ENCODE measurements around the gene QSER1. TPM values are rescaled to one million over a fixed set of nuclear protein-coding genes. Genes with fewer than 3 reads are reported as not detected.

Gene QSER1
- total and polyA plus RNA-seq, 7 donors = 1.2 to 41.0 (median 24.6) TPM

DNA sequence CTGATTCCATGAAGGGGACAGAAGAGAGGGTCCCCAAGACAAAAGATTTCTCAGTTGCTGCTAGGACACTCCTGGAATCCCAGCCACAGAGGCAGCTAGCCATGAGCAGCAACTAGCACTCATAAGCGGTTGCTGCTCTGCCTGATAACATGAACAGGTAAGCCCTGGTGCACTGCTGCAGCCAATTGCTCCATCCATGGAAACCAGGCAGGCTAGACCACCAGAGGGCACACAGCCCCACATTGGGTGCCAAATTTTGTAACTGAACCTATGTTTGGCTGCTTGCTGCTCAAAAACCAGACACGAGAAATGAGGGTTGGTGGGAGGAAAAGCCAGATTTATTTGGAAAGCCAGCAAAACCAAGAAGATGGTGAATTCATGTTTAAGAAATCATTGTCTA is 21.9 kb upstream of the QSER1 start:
- Histone ChIP-seq H3K9me3 (no peaks in the 10 kb centered on the region), H3K4me1 (no peaks in the 10 kb centered on the region), H3K27ac (no peak overlapping the region), H3K27me3 (no peaks in the 10 kb centered on the region), H3K36me3 (no peaks in the 10 kb centered on the region), H3K4me3 (no peak overlapping the region)
- no peak for DNase-seq
- 63 to 70% methylated on average over 2 of the region's 2 CpGs for WGBS, 2 donors
- TF ChIP-seq POLR2AphosphoS5 (IDR thresholded peaks at IDR 0.05) = no peak
- TF ChIP-seq POLR2A (IDR thresholded peaks at IDR 0.05) = no peak
- TF ChIP-seq EP300 (IDR thresholded peaks at IDR 0.05) = no peak
- TF ChIP-seq, protein P1, sequence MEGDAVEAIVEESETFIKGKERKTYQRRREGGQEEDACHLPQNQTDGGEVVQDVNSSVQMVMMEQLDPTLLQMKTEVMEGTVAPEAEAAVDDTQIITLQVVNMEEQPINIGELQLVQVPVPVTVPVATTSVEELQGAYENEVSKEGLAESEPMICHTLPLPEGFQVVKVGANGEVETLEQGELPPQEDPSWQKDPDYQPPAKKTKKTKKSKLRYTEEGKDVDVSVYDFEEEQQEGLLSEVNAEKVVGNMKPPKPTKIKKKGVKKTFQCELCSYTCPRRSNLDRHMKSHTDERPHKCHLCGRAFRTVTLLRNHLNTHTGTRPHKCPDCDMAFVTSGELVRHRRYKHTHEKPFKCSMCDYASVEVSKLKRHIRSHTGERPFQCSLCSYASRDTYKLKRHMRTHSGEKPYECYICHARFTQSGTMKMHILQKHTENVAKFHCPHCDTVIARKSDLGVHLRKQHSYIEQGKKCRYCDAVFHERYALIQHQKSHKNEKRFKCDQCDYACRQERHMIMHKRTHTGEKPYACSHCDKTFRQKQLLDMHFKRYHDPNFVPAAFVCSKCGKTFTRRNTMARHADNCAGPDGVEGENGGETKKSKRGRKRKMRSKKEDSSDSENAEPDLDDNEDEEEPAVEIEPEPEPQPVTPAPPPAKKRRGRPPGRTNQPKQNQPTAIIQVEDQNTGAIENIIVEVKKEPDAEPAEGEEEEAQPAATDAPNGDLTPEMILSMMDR (IDR thresholded peaks at IDR 0.05) = no peak
- intact Hi-C loops (cut with DNase I) = no loop called here

DNA sequence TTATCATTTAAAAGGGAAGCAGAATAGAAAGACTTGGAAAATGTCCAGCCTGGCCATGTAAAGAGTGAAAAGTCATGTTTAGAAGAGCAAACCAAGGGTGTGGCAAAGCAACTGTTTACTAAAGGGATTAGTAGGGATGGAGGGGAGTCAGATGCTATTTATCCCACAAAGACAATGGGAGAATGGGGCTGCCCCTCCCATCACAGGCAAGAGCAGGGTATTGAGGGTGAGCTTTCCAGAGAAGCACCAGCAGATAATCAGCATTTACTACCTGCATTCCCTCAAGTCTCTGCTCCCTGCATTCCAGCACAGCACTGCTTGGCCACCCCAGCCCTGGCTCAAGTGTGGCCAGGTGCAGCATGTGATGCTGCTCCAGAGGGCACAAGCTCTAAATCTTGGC is 18.5 kb upstream of the QSER1 start:
- Histone ChIP-seq H3K9me3 (no peaks in the 10 kb centered on the region), H3K27ac (no peak overlapping the region), H3K36me3 (no peaks in the 10 kb centered on the region), H3K4me1 (no peaks in the 10 kb centered on the region), H3K27me3 (no peaks in the 10 kb centered on the region), H3K4me3 (no peak overlapping the region)
- no peak for DNase-seq
- TF ChIP-seq, protein P1 (IDR thresholded peaks at IDR 0.05) = no peak
- TF ChIP-seq EP300 (IDR thresholded peaks at IDR 0.05) (no peak), POLR2A (IDR thresholded peaks at IDR 0.05) (no peak), POLR2AphosphoS5 (IDR thresholded peaks at IDR 0.05) (no peak)
- intact Hi-C loops (cut with DNase I) = no loop called here

DNA sequence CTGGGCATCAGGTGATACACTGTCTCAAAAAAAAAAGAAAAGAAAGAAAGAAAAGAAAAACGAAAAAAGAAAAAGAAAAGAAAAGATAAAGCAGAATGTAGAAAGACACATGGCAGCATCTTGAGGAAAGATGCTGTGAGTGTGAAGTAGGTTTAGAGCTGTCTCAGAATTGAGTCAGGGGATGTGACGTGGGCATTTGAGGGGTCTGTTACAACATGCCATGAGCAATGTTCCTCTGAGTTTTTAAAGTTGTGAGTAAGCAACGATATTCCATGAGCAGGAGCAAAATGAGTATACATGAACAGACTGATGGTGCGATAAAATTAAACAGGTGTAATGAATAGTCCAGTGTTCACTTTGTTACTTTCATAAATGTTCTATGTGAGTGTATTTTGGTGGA is 11.3 kb upstream of the QSER1 start:
- no peak for DNase-seq
- no peak overlapping the region for H3K4me3 ChIP-seq
- intact Hi-C loops (cut with DNase I) = no loop called here

DNA sequence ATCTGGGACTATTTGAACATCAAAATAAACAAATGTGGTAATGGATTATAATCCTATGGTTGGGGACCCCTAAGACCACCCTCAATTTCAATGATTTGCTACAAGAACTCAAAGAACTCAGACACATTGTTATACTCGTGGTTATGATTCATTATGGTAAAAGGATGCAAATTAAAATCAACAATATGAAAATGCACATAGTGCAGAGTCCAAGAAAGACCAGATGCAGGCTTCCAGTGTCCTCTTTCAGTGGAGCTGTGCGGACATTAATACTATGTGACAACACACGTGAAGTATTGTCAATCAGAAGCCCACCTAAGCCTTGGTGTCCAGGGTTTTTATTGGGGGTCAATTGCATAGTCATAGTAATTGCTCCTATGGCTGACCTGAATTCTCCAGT is 9.2 kb upstream of the QSER1 start:
- no peak for TF ChIP-seq EP300 (IDR thresholded peaks at IDR 0.05)
- TF ChIP-seq POLR2AphosphoS5 (IDR thresholded peaks at IDR 0.05) = no peak
- no peak for TF ChIP-seq POLR2A (IDR thresholded peaks at IDR 0.05)
- TF ChIP-seq, protein P1 (IDR thresholded peaks at IDR 0.05) = no peak
- intact Hi-C loops (cut with DNase I) = no loop called here
- Histone ChIP-seq H3K27me3 (no peaks in the 10 kb centered on the region), H3K36me3 (no peaks in the 10 kb centered on the region), H3K27ac (no peak overlapping the region), H3K4me1 (no peaks in the 10 kb centered on the region), H3K4me3 (no peak overlapping the region), H3K9me3 (no peaks in the 10 kb centered on the region)
- DNase-seq = no peak
- 68 to 88% methylated on average over 3 of the region's 3 CpGs for WGBS, 2 donors

More for the DNA sequence above, 11.3 kb upstream of the QSER1 start:
- WGBS, 2 donors = 56 to 78% methylated on average over 4 of the region's 4 CpGs
- Histone ChIP-seq H3K9me3 (no peaks in the 10 kb centered on the region), H3K27ac (no peak overlapping the region), H3K4me1 (no peaks in the 10 kb centered on the region), H3K36me3 (no peaks in the 10 kb centered on the region), H3K27me3 (no peaks in the 10 kb centered on the region)
- TF ChIP-seq POLR2A (IDR thresholded peaks at IDR 0.05) = no peak

DNA sequence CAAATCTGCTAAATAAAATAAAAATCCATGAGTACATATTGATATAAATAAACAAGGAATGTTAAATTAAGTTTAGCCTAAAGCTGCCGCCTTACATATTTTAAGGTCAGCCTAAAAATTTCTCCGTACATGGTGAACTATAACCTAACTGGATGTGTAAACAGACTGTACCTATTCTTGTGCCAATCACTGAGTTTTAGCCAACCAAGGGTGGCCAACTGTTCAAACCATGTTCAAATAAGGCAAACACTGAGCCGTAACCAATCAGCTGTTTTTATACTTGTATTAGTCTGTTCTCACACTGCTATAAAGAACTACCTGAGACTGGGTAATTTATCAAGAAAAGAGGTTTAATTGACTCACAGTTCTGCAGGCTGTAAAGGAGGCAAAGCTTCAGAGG is 8.6 kb upstream of the QSER1 start:
- H3K27ac ChIP-seq = no peak overlapping the region
- intact Hi-C loops (cut with DNase I) = no loop called here
- DNase-seq = no peak
- no peaks in the 10 kb centered on the region for H3K36me3 ChIP-seq
- TF ChIP-seq, protein P1 (IDR thresholded peaks at IDR 0.05) = no peak
- TF ChIP-seq POLR2AphosphoS5 (IDR thresholded peaks at IDR 0.05) (no peak), POLR2A (IDR thresholded peaks at IDR 0.05) (no peak), EP300 (IDR thresholded peaks at IDR 0.05) (no peak)
- no peaks in the 10 kb centered on the region for H3K27me3 ChIP-seq
- no peaks in the 10 kb centered on the region for H3K9me3 ChIP-seq
- H3K4me1 ChIP-seq = no peaks in the 10 kb centered on the region
- no peak overlapping the region for H3K4me3 ChIP-seq
- WGBS, 2 donors = 76 to 80% methylated on average over 3 of the region's 3 CpGs

Data from sigmoid colon (tissue), 7 donors.